SK-N-SH (cell line): Measurements from ENCODE around the gene ODAD2.

Experiments
- JUND ChIP-seq: IDR thresholded peaks from 2 replicates; pipeline ENCODE4 v1.4.0; 2012
- NRF1 ChIP-seq: IDR thresholded peaks from 2 replicates; pipeline ENCODE4 v1.6.1; 2012; ENCODE audit warnings: low read depth, mild to moderate bottlenecking, low read length
- TF ChIP-seq, protein P1 (sequence below): fragments of 200-600 bp; sonication (generic); IDR thresholded peaks from 2 replicates; pipeline ENCODE4 v1.6.1; 2017; ENCODE audit warnings: antibody characterized with exemption, mild to moderate bottlenecking, moderate library complexity
- TF ChIP-seq, protein P2 (sequence below): IDR thresholded peaks from 2 replicates; pipeline ENCODE4 v1.6.1; 2012; ENCODE audit warnings: mild to moderate bottlenecking, low read depth, low read length, moderate library complexity

DNA sequence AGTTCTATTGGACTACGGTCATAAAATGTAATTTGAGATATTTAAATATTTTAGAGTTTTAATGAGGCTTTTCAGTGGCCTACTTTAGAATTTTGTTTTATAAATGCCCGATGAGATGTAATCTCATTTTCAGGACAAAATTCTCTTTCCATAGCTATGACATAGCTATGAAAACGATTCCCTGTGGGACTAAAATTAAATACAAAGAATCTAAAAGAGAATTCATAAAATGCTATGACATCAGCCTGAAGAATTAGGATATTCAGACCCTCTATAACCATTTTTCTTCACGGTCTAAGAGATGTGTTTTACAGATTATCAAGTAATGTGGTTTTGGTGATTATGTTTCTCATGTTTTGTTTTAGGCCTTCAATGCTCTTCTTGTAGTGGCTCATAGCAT is 48.2 kb upstream of the ODAD2 start:
- TF ChIP-seq JUND (no peak), NRF1 (no peak)
- TF ChIP-seq, protein P1, sequence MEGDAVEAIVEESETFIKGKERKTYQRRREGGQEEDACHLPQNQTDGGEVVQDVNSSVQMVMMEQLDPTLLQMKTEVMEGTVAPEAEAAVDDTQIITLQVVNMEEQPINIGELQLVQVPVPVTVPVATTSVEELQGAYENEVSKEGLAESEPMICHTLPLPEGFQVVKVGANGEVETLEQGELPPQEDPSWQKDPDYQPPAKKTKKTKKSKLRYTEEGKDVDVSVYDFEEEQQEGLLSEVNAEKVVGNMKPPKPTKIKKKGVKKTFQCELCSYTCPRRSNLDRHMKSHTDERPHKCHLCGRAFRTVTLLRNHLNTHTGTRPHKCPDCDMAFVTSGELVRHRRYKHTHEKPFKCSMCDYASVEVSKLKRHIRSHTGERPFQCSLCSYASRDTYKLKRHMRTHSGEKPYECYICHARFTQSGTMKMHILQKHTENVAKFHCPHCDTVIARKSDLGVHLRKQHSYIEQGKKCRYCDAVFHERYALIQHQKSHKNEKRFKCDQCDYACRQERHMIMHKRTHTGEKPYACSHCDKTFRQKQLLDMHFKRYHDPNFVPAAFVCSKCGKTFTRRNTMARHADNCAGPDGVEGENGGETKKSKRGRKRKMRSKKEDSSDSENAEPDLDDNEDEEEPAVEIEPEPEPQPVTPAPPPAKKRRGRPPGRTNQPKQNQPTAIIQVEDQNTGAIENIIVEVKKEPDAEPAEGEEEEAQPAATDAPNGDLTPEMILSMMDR = no peak
- TF ChIP-seq, protein P2, sequence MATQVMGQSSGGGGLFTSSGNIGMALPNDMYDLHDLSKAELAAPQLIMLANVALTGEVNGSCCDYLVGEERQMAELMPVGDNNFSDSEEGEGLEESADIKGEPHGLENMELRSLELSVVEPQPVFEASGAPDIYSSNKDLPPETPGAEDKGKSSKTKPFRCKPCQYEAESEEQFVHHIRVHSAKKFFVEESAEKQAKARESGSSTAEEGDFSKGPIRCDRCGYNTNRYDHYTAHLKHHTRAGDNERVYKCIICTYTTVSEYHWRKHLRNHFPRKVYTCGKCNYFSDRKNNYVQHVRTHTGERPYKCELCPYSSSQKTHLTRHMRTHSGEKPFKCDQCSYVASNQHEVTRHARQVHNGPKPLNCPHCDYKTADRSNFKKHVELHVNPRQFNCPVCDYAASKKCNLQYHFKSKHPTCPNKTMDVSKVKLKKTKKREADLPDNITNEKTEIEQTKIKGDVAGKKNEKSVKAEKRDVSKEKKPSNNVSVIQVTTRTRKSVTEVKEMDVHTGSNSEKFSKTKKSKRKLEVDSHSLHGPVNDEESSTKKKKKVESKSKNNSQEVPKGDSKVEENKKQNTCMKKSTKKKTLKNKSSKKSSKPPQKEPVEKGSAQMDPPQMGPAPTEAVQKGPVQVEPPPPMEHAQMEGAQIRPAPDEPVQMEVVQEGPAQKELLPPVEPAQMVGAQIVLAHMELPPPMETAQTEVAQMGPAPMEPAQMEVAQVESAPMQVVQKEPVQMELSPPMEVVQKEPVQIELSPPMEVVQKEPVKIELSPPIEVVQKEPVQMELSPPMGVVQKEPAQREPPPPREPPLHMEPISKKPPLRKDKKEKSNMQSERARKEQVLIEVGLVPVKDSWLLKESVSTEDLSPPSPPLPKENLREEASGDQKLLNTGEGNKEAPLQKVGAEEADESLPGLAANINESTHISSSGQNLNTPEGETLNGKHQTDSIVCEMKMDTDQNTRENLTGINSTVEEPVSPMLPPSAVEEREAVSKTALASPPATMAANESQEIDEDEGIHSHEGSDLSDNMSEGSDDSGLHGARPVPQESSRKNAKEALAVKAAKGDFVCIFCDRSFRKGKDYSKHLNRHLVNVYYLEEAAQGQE = no peak
